ENCODE results near the gene GPRC5D. TPM values are rescaled to one million over a fixed set of nuclear protein-coding genes. Genes with fewer than 3 reads are reported as not detected.

GPRC5D gene
- total RNA-seq, 1 donor from 2014 or later = not detected

DNA sequence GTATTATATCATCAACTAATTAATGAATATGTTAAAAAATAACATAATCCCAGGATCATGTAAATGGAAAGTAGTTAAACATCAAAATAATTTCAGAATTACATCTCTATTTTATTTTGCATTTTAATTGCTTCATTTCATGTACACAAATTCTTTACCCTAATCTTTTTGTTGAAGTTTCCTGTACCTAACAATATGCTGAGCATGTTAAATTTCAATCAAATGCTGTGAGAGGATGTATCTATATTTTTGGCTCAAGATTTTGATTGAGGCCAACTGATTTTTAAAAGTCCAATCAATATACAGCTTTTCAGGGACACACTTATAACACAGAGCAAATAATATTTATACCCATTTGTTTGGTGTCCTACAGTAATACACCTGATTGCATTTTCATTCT is 6.4 kb downstream of the GPRC5D start:
- DNase-seq (no peak), ATAC-seq (ENCODE audit: poor library complexity) (no peak)
- intact Hi-C loops (cut with DNase I) = no loop called here

DNA sequence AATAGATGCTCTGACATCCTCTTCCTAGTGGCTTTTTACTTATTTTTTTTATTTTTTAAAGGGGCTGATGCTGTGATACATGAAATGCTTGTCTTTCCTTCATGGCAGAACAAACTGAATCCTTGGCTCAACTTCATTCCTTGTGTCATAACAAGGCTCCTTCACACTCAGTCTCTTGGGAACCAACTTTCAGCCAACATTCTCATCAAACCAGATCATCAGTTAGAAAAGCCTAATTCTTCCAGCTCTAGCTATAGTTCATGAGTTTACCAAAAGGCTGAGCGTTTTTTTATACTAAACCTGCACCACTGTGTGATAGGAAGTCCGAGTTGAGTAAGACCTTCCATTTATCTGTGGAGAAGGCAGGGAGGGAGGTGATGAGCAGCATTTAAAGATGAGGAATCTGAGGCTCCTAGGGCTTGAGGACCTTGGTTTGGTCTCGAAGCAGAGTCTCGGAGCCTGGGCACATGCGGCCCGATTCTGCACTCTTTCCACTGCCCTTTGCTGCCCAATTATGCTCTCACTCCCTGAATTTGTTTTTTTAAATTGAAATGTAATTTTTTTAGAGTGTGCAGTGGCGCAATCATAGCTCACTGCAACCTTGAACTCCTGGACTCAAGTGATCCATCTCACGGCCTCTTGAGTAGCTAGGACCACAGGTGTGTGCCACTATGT is 8.2 kb downstream of the GPRC5D start:
- DNase-seq (no peak), ATAC-seq (ENCODE audit: poor library complexity) (peak; percentile 48)
- intact Hi-C loops (cut with DNase I) = no loop called here

DNA sequence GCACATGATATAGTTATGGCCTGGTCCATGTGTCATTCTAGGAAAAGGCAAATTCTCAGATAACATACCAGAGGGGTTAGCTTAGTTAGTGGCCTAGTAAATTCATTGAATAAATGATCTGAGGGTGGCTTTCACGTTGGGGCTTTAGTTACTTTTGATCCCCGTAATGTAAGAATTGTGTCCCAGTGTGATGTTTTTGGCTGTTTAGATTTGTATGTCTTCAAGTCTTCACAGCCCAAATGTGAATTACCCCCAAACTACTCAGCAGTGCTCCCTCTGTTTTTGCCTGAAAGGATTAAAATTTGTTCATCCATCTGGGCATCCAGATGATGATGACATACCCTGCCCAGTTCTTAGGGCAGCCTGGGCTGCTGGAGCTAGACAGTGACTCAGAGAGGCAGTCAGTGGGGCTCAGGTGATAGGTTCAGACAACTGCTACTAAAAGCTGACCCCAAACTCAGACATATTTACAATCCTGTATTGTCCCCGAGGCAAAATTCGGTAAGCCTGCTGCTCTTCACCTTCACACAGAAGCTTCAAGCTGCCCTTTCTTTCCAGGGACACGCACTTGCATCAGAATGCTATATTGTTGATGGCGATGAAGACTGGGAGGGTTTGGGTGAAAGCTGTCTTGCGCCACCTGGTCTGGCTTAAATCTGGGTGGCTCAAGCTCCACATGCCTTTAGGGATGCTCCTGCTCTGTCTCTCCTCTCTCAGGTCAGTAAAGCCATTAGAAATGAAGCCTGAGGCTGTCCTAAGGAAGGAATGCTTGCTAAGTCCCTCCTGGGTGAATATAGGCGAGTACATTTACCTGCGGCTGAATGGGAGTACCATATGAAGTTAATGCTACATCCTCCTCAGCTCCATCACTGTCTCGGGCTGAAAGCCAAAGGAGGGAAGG is 10.3 kb downstream of the GPRC5D start:
- DNase-seq (no peak), ATAC-seq (ENCODE audit: poor library complexity) (no peak)
- intact Hi-C loops (cut with DNase I) = no loop called here

DNA sequence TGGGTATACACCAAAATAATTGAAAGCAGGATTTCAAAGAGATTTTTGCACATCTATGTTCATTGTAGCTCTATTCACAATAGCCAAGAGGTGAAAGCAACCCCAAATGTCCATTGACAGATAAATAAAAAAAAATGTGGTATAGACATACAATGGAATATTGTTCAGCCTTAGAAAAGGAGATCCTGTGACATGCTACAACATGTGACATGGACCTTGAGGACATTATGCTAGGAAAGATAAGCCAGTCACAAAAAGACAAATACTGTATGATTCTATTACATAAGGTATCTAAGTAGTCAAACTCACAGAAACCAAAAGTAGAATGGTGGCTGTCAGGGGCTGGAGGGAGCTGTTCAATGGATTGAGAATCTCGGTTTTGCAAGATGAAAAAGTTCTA is 12.1 kb downstream of the GPRC5D start:
- ATAC-seq (ENCODE audit: poor library complexity) = no peak
- intact Hi-C loops (cut with DNase I) = no loop called here

GRCh38 chr12:12938541-12938940 is 13.4 kb downstream of the GPRC5D start:
- intact Hi-C loops (cut with DNase I) = no loop called here
- DNase-seq (no peak), ATAC-seq (ENCODE audit: poor library complexity) (no peak)

More for the DNA sequence above, 12.1 kb downstream of the GPRC5D start:
- no peak for DNase-seq

- intact Hi-C loops (cut with DNase I) = no loop called here
- DNase-seq (no peak), ATAC-seq (ENCODE audit: poor library complexity) (no peak)
These were observed 14.9 kb downstream of the GPRC5D start for GRCh38 chr12:12936983-12937491.

DNA sequence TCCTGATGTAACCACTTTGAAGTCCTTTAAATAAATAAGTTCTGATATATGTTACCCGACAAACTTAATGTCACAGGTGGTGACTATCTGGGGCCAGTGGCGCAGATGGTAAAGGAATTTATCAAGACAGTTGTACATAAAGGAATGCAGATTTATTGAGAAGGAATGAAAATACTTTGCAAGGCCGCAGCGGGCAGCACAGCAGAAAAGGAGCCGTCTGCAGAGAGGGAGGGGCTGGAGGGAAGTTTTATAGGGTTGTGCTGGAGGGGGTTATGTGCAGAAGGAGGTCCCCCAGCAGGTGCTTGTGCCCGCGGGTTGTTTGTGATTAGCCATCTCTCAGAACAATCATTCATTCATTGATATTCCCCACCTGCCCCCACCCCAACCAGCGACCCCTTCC is 17.4 kb downstream of the GPRC5D start:
- intact Hi-C loops (cut with DNase I) = no loop called here
- ATAC-seq (ENCODE audit: poor library complexity) (no peak), DNase-seq (no peak)

- no peak for DNase-seq
- intact Hi-C loops (cut with DNase I) = no loop called here
- ATAC-seq (ENCODE audit: poor library complexity) = no peak
These were observed 18.2 kb downstream of the GPRC5D start for GRCh38 chr12:12933742-12934141.

- ATAC-seq (ENCODE audit: poor library complexity) = no peak
- DNase-seq = no peak
- intact Hi-C loops (cut with DNase I) = no loop called here
These were observed 21.2 kb downstream of the GPRC5D start for GRCh38 chr12:12930633-12931219.

DNA sequence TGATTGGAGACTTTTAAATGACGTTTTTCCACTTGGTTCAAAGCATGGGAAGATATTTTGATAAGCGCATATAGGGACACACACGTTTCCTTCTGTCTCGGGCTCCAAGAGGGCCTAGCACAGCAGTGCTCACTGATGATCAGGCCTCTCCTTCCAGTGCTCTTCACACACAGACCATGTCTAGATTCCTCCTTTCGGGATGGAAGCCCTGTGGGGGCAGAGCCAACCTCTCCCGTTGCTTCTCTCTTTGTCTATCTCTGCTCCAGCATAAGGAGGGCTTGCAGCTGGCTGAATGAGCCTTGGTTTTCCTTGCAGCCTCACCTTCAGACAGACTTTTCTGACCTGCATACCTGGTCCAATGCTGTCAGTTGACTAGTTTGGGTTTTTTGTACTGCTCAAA is 22.3 kb downstream of the GPRC5D start:
- no peak for ATAC-seq (ENCODE audit: poor library complexity)
- DNase-seq = no peak
- intact Hi-C loops (cut with DNase I) = no loop called here

- DNase-seq (peak; percentile 80), ATAC-seq (ENCODE audit: poor library complexity) (peak; percentile 96)
- intact Hi-C loops (cut with DNase I) = no loop called here
These were observed 24.5 kb downstream of the GPRC5D start for GRCh38 chr12:12927211-12928079.

DNA sequence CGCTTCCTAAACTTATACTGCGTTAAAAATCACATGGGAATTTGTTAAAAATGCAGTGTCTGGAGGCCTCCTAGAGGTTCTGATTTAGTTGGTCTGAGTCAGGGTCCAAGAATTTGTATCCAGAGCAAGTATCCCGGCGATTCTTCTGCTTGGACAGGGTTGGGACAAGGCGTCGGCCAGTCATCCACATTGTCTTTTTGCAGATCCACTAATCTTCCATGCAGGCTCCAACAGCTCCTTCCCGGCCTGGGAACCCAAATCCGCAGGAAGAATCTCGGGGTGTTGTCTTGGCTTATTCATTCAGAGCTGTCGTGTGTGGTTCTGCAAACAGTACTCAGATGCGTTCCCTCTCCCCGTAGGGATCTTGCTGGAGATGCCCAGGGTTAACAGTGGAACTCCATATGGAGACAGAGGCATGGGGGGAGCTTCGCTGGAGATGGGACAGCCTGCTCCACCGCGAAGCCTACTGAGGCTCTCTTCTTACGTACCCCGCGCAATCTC is 25.3 kb downstream of the GPRC5D start:
- intact Hi-C loops (cut with DNase I) = no loop called here
- DNase-seq (no peak), ATAC-seq (ENCODE audit: poor library complexity) (no peak)

DNA sequence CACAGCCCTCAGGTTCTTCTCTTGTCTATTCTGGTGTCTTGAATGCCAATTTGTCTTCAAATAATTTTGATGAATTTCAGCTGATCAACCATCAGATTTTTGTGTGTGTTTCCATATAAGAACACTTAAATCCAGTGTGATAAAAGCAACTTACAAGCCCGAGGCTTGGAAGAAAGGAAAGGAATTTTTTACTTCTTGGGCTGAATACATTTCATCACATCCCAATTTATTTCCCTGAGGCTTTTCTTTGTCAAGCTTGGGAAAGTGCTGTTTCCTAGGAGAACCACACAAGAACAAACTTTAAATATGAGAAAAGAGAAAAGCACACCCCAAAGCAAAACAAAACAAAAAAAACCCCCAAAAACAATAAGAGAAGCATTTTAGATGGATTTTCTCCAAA is 26.6 kb downstream of the GPRC5D start:
- intact Hi-C loops (cut with DNase I) = no loop called here
- no peak for ATAC-seq (ENCODE audit: poor library complexity)
- DNase-seq = no peak

DNA sequence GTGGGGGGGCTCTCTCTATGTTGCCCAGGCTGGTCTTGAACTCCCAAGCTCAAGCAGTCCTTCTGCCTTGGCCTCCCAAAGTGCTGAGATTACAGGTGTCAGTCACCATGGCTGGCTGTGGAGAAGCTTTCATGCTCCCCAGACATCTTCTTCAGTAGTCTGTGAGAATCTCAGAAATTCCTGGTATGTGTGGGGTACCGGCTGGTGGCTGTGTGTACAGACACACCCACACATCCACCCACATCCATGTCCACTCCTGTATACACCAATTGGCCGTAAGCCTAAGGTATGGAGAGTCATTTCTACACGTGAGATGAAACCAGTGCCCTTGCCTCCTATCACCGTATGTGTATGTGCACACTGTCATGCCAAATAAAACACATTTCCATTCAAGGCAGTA is 27.8 kb downstream of the GPRC5D start:
- ATAC-seq (ENCODE audit: poor library complexity) = no peak
- intact Hi-C loops (cut with DNase I) = no loop called here
- no peak for DNase-seq

GRCh38 chr12:12922978-12923377 is 29.0 kb downstream of the GPRC5D start:
- intact Hi-C loops (cut with DNase I) = no loop called here
- DNase-seq = no peak
- no peak for ATAC-seq (ENCODE audit: poor library complexity)

DNA sequence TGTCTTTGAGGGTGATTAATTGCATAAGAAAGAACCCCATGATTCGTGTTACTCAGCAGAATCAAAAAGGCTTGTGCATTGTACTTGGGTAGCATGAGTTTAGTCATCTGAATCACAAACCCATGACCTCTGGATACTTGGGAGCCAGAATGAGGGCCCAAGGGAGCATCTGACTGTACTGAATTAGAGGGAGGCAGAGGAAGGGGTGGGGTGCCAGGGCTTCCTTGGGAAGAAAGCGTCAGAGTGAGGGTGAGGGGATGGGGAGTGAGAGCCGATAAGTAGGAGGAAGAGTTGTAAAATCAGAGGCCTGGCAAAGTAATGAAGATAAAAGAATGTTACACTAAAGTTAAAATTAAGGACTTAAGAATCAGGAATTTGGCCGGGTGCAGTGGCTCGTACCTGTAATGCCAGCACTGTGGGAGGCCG is 29.8 kb downstream of the GPRC5D start:
- DNase-seq (no peak), ATAC-seq (ENCODE audit: poor library complexity) (no peak)

DNA sequence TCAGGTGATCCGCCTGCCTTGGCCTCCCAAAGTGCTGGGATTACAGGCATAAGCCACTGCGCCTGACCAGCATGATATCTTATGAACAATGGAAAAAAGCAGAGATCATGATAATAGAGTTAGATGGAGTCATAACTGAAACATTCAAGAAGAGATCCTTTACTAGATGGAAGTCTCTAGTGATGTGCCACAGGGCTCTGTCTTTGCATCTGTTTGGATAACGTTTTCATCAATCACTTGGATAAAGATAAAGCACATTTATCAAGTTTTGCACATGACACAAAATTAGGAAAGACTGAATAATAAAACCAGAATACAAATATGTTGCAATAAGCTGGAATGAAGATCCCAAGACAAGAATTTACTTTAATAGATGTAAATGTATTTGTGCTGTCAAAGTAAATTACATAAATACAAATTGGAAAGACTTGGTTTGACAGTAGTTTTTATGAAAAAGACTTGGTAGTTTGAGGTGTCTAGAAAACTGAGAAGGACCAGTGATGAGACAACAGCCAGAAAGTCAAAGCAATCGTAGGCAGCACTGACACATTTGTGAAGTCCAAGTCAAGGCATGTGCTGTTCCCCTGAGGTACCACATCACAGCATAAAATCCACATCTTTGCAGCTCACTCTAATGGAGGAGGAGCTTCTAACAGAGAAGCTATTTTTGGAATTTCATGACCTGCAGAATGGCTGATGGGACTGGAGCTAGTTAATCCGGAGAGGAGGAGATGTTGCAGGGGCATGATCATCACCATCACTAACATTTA is 32.1 kb downstream of the GPRC5D start:
- intact Hi-C loops (cut with DNase I) = loop anchor here (5.0 kb wide), 2 partner anchors 62 to 292 kb away; no protein-coding TSS in a partner anchor
- no peak for DNase-seq
- no peak for ATAC-seq (ENCODE audit: poor library complexity)

More for the DNA sequence above, 29.8 kb downstream of the GPRC5D start:
- intact Hi-C loops (cut with DNase I) = no loop called here
